ENCODE results near the gene CTBP1. TPM values are rescaled to one million over a fixed set of nuclear protein-coding genes. Genes with fewer than 3 reads are reported as not detected.

CTBP1 gene
- total RNA-seq, 1 experiment from 2014 or later: 184 TPM

- no peaks in the 10 kb centered on the region for H3K27me3 Mint-ChIP-seq (ENCODE audit: insufficient read depth, unreplicated experiment)
- H3K9me3 Mint-ChIP-seq (ENCODE audit: unreplicated experiment): peaks cover 3% of the 10 kb centered on the region
- no peak overlapping the region for H3K27ac Mint-ChIP-seq (ENCODE audit: unreplicated experiment)
- H3K36me3 Mint-ChIP-seq (ENCODE audit: insufficient read depth, unreplicated experiment): no peaks in the 10 kb centered on the region
- DNase-seq: peak in 1 of 2 experiments; percentile 31
- ChIA-PET POLR2A (no interaction called here), CTCF (interaction anchor here (0.7 kb wide), 1 partner anchor 664 kb away, joined by 6 read pairs; no protein-coding TSS in a partner anchor)
- no peak overlapping the region for H3K4me3 Mint-ChIP-seq (ENCODE audit: unreplicated experiment)
- Histone ChIP-seq H3K36me3 (ENCODE audit: control insufficient read depth, insufficient read depth, low read length) (no peaks in the 10 kb centered on the region), H3K4me1 (peaks cover 14% of the 10 kb centered on the region), H3K4me3 (ENCODE audit: low read depth, low read length) (no peak overlapping the region), H3K27me3 (replicated peaks; ENCODE audit: control insufficient read depth, insufficient read depth, low read length) (no peaks in the 10 kb centered on the region), H3K9me3 (no peaks in the 10 kb centered on the region)
- TF ChIP-seq CTCF (IDR thresholded peaks at IDR 0.05; ENCODE audit: insufficient read depth in 1 of 2, low read depth in 1 of 2, low read length in 1 of 2, severe bottlenecking in 1 of 2, unreplicated experiment in 1 of 2): no peak
- BruUV-seq (replicated peaks): no TSS peak
- intact Hi-C loops (cut with micrococcal nuclease; ENCODE audit: unreplicated experiment): no loop called here
- no peaks in the 10 kb centered on the region for H3K4me1 Mint-ChIP-seq (ENCODE audit: low read depth, unreplicated experiment)
Measured at GRCh38 chr4:1174941-1175634, 73.8 kb downstream of the CTBP1 start.

GRCh38 chr4:1172971-1173757 is 75.8 kb downstream of the CTBP1 start:
- POLR2A ChIA-PET: interaction anchor here (1.0 to 1.1 kb wide), 2 partner anchors 117 to 173 kb away, joined by 3 to 4 read pairs; no protein-coding TSS in a partner anchor
- CTCF ChIA-PET: interaction anchor here (0.6 kb wide), 2 partner anchors 20 to 173 kb away, joined by 3 read pairs; no protein-coding TSS in a partner anchor

More at GRCh38 chr4:1172971-1173757, 75.8 kb downstream of the CTBP1 start:
- no peaks in the 10 kb centered on the region for H3K27me3 ChIP-seq (replicated peaks; ENCODE audit: control insufficient read depth, insufficient read depth, low read length)
- no peaks in the 10 kb centered on the region for H3K27me3 Mint-ChIP-seq (ENCODE audit: insufficient read depth, unreplicated experiment)
- H3K4me1 ChIP-seq: peaks cover 15% of the 10 kb centered on the region
- no peaks in the 10 kb centered on the region for H3K36me3 ChIP-seq (ENCODE audit: control insufficient read depth, insufficient read depth, low read length)
- no peaks in the 10 kb centered on the region for H3K9me3 Mint-ChIP-seq (ENCODE audit: unreplicated experiment)
- intact Hi-C loops (cut with micrococcal nuclease; ENCODE audit: unreplicated experiment): no loop called here
- no peak for TF ChIP-seq CTCF (IDR thresholded peaks at IDR 0.05; ENCODE audit: insufficient read depth in 1 of 2, low read depth in 1 of 2, low read length in 1 of 2, severe bottlenecking in 1 of 2, unreplicated experiment in 1 of 2)
- no peaks in the 10 kb centered on the region for H3K9me3 ChIP-seq
- peaks cover 4% of the 10 kb centered on the region for H3K36me3 Mint-ChIP-seq (ENCODE audit: insufficient read depth, unreplicated experiment)
- DNase-seq: peak; percentile 70 to 73
- BruUV-seq (replicated peaks): no TSS peak
- no peak overlapping the region for H3K4me3 ChIP-seq (ENCODE audit: low read depth, low read length)
- H3K4me1 Mint-ChIP-seq (ENCODE audit: low read depth, unreplicated experiment): no peaks in the 10 kb centered on the region
- H3K27ac Mint-ChIP-seq (ENCODE audit: unreplicated experiment): peak overlapping the region; percentile 64
- no peak overlapping the region for H3K4me3 Mint-ChIP-seq (ENCODE audit: unreplicated experiment)

All from Caco-2 (cell line).